Right ventricle myocardium superior (tissue), 1 donor: ENCODE data around the gene ULBP1. TPM values are rescaled to one million over a fixed set of nuclear protein-coding genes. Genes with fewer than 3 reads are reported as not detected.
"Not testable (repeated sequence)": the region's sequence is repeated elsewhere in the genome, so short reads cannot be mapped to it uniquely, and the experiment has no call there.

Experiments
- ATAC-seq: fragments of 200-7000 bp; cut with Tn5 transposase; one replicate; pipeline ENCODE4 v1.9.1; 2020; ENCODE audit warnings: mild to moderate bottlenecking; ENCODE audit not compliant: poor library complexity
- DNase-seq: peaks from one replicate; pipeline ENCODE4 v3.0.0-alpha.2; 2020
- intact Hi-C: fragments of 100-400 bp; cut with DNase I; formaldehyde crosslinking; loops from one replicate; pipeline ENCODE4 v1.11.2; 2022
- total RNA-seq: library from RNA; stranded (reverse); fragmentation: NEBNext Ultra II Directional; extraction: Animal tissue kit (Norgen Biotek cat#: 25700); gene quantifications from one replicate; pipeline ENCODE4 v1.2.1, GENCODE V29; 2021
- donor health status: DM: no; HTN: yes; CAD: no; lungs with severe emphysema.

Gene ULBP1
- total RNA-seq, 1 donor from 2014 or later = 0.13 TPM

DNA sequence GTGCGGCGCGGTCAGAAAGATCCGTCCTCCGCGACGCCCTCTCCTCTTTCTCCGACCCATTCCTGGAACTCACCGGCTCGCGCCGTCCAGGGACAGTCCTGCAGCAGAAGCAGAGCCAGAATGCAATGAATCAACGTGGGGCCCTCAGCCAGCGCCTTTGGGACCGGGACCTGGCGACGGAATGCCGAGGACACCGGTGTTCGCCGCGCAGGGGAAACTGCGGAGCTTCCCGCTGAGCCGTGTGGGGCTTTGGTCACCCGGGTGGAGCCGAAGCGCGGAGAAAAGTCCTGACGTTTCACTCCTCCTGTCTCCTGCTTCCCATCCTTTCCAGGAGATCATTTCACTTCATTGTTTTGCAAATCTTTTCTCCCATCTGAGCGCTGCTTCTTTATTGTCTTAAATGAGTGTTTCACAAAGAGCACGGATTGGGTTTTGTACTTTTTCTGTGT lies 26.5 kb downstream of the ULBP1 start:
- DNase-seq (no peak), ATAC-seq (no peak)
- intact Hi-C loops = no loop called here

DNA sequence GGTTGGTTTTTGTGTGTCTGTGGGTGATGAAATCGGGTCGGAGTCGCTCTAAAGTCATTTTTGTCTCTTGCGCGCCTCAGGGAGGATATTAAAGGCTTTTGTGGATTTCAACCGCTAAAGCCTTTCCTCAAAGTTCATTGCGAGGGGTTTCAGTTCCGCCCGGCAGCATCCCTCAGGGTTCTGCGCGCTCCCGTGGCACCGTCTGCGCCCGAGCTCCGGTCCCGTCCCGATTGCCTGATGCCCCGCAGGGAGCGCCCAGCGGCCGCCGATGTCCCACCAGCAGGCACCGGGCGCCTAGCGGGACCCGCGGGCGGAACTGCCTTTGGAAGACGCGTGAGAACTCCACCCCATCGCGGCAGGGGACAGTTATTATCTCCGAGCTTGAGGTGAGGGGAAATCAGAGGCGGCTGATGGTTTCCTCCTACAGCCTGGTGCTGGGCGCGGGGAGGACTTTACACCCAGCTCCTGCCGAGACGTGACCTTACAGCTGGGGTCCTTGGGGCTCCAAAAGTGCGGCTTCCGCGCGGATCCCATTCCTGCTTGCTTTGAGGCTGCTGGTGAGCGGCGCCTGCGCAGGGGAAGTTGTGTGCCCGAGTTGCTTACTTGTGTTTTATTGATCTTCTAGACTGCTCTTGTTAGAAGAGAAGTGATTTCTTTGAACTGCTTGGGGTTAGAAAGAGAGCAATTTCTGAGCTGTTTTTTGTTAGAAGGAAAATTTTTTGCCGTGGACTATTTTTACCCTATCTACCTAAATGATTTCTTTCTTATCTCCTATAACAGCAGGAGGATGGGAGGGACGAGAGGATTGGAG lies 27.1 kb downstream of the ULBP1 start:
- intact Hi-C loops = no loop called here
- no peak for ATAC-seq
- DNase-seq = no peak

DNA sequence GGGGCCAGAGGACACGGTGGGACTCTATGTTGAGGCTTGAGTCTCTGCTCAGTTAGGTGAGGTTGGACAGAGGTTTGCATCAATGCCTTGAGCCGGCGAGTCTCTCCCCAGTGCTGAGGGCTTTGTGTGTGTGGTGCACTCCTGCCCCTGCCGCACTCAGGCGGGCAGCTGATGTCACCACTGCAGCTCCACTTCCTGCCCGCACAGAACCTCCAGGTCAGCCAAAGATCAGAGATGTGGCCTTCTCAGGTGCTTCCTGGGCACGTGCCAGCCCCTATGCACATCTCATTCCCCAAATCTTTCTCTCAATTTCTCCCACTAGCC lies 27.7 kb downstream of the ULBP1 start:
- DNase-seq, intact Hi-C loops, ATAC-seq: not testable (repeated sequence)

DNA sequence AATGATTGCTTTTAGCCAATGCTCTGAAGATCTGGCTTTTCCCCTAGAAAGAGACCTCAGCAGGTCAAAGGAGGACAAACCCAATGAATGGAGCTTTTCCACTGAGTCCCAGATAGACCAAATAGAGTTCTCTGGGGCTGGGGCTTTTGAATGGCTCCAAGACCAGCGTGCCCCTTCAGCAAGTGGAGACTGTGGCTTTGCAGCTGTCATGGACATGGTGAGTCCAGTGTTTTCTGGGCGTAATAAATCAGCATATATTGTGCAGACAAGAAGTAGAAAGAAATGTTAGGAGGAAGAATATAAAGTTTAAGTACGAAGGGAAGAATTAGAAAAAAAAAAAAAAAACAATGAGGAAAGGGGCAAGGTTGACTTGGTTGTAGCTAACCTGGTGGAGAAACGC lies 28.1 kb downstream of the ULBP1 start:
- no peak for ATAC-seq
- no peak for DNase-seq
- intact Hi-C loops = no loop called here

DNA sequence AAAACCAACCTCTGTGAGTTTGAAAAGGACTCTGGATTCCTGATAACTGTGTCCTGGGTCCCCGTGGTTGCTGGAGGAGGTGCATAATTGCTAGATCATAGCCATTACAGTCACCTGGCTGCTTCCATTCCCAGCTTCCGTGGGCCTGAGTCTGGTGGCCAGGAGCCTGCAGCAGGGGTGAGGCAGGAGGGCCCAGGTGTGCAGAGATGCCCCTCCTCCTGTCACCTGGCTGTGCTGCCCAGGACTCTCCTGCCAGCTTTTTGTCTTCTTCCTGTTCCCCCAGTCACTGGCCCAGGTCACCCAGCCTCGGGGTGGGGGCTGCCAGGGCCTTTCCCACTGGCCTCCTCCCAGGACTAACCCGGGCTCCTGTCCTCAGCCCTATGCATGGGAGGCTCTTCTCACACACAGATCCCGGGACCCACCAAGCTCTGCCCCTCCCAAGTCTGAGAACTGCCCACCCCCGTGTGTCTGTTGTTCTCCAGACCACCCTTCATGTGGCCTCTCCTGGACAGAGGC lies 31.6 kb downstream of the ULBP1 start:
- no peak for DNase-seq
- intact Hi-C loops = no loop called here
- ATAC-seq = no peak

DNA sequence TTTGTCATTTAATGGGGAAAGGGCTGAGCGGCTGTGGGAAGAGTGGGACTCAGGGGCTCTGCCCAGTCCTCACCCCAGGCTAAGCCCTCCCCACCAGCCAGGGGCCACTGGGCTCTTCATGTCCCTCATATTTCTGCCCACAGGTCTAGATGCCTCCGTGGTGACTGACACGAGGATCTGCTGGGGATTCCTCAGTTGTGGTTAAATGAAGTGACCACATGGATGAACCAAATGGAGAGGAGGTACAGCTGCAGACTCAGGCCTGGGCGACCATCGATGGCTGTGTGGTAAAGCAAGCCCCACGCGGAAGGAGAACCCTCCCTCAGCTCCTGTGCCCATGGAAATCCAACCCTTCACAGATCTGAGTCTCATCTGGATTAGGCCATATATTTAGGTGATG lies 32.2 kb downstream of the ULBP1 start:
- no peak for DNase-seq
- ATAC-seq = no peak
- intact Hi-C loops = no loop called here

DNA sequence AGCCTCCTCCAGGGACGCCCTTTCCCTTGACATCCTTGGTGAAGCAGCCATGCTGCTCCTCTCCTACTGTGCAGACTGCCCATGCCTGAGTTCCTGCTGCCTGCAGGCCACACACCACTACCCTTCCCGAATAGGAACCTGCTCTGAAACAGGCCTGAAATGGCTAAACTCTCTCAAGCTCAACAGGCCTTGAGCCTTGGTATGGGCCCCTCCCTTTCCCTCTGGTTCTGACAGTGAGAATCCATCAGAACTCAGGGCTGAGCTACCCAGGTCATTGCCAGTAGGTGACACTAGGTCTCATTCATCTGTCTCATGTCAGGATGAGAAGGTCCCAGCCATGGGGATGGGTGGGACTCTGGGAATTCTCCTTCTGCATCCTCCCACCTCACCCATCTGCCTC lies 35.9 kb downstream of the ULBP1 start:
- no peak for ATAC-seq
- DNase-seq = no peak
- intact Hi-C loops = no loop called here

DNA sequence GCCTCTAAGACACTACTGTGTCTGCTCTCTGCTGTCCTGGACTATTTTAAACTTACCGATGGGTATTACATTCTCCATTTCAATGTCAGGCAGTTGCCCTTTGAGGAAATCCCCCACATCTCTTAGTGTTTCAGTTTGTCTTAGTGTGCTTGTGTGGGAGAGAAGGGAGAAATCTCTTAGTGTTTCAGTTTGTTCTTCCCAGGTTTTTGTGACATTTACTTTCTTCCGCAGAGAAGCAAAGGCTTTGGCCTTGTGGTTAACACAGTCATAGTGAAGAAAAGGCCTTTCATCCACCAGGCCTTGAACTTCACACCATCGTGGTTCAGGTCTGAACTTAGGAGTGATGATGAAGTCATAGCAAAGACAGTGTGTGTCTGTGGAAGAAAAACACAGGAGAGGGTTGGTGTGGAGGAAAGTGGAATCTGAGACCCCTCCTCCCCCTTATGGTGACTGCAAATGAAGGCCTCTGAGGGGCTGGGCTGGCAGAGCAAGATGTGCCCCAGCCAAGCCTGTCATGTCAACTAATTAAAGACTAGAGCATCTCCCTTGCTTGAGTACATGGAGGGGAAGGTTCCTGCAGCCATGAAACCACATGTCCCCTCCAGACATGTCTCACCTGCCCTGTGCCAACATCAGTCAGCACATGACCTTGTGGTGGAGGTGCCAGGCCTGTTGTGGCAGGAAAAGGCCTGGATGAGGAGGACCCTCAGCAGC lies 37.7 kb downstream of the ULBP1 start:
- ATAC-seq (no peak), DNase-seq (no peak)
- intact Hi-C loops = no loop called here

DNA sequence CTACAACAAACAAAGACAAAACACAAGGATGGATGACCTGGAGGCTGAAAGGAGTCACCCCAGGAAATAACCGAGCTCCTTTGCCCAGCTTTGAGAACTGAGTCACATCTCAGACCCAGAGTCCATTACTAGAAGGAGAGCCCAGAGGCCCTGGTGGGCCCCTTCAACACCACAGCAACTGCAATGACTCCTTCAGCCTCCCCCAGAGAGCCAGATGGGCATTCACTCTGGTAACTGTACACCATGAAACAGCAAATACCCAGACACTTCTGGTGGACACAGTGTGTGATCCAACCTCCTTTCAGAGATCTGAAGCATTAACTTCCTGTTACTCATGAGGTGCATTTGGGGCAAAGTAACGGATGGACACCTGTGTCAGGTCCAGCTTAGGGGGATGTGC lies 39.0 kb downstream of the ULBP1 start:
- no peak for ATAC-seq
- DNase-seq = no peak
- intact Hi-C loops = no loop called here

DNA sequence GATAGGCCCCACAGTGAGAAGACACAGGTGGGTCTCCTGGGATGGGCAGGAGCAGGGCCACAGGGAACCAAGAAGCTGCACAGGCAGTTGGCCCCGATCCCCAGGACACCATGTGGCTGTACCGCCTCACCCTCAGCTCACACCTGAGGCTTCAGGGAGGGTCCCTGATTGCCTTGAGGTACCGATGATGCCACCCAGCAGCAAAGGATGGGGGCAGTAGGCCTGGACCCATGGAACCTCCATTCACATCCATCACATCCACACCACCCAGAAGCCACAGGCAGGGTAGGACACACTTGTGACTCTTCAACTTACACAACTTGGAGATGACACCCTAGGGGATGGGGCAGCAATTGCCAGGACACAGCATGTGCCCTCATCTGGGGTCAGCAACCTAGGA lies 39.9 kb downstream of the ULBP1 start:
- DNase-seq, ATAC-seq, intact Hi-C loops: not testable (repeated sequence)

DNA sequence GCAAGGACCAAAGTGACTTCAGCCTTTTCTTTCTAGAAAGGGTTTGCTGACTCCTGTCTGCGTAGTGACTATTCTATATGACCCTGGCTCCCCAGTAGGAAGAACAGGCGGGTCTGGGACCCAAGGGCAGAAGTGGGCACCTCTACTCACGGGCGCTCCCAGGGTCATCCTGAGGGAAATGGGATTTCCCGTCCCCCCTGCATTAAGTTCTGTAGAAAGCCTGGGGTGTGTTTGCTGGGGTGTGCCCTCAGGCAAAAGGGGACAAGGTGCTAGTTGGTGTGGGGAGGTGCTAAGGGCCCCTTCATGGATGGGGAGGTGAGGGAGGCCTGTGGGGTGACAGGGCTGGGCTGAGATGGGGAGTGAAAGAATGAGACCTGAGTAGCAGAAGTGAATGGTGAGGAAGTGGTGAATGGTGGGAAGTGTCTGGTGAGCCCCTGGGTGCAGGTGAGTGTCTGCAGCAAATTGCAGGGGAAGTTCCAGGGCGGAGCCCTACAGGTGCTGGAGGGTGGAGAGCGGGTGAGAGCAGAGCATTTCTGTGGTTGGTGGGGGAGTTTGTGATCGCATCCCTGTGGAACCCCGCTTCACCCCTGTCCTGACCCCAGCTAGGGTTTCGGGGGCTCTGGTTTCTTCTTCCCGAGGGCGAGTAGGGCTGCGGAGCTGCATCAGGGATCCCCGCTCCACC lies 40.5 kb downstream of the ULBP1 start:
- DNase-seq = no peak
- intact Hi-C loops = no loop called here
- no peak for ATAC-seq

DNA sequence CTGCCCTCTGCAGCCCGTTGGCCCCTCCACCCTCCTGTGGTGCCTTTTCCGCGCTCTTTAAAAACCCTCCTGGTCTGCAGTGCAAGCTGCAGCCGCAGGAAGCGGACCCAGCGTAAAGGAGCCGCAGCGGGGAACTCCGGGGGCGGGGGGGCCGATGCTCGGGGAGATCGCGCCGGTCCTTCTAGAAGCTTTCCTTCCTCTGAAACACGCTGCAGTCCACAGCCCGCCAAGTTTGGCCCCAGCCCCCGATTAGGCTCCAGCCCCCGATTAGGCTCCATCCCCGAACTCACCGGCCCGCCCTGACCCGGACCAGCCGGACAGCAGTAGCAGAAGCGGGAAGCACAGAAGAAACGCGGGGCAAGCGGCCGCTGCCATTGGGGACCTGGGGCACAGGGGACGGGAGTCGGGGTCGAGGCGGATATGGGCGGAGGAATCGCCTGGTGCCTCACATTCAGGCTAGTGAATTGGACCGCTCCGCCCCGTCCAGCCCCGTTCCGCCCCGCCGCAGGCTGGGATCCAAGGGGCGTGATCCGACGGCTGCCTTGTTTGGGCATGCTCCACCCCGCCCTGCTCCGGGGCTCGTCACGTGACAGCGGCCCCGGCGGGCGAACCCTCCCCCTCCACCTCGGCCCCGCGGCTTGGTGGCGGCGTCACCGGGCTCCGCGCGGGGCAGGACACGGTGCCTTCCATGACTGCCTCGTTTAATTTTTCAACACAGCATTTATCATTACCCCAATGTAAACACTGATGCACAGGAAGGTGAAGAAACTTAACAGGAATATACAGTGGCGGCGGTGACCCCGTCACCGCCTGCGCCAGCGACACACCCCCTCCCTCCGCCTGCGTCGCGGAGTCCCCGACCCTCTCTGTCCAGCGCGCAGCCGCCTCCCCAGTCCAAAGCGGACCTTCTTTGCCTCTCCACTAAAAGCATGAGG lies 41.3 kb downstream of the ULBP1 start:
- intact Hi-C loops = no loop called here
- peak; percentile 96 for DNase-seq

DNA sequence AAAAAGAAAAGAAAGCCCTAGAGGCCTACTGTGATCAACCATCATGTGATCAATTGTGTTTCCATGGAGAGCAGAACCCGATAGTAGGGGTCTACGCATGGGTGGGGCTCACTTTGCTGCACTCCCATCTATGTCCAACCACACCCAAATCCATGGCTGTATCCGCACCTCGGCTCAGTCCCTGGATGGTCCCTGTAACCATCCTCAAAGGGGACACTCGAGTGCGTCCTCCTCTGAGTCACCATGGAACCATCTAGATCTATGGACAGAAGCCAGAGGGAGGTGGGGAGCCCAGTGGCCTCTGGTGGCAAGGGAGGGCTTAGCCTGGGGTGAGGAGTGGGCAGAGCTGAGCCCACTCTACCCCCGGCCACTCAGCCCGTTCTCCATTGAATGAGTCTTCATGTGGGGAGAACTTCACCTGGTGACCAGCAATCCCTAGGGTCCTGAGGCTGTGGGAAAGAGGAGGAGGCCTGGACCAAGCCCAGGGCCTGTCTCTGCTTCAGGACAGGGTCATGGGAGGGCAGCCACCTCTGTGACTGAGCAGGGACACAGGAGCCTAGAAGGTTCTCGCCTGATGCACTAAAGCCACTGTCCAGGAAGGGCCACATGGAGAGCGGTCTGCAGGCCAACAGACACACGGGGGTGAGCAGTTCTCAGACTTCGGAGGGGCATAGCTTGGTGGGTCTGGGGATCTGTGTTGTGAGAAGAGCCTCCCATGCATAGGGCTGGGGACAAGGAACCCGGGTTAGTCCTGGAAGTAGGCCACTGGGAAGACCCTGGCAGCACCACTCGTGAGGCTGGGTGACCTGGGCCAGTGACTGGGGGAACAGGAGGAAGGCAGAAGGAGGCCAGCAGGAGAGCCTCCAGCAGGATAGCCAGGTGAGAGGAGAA lies 42.3 kb downstream of the ULBP1 start:
- ATAC-seq = no peak
- intact Hi-C loops = no loop called here

More for the DNA sequence above, 41.3 kb downstream of the ULBP1 start:
- ATAC-seq = peak; percentile 99

DNA sequence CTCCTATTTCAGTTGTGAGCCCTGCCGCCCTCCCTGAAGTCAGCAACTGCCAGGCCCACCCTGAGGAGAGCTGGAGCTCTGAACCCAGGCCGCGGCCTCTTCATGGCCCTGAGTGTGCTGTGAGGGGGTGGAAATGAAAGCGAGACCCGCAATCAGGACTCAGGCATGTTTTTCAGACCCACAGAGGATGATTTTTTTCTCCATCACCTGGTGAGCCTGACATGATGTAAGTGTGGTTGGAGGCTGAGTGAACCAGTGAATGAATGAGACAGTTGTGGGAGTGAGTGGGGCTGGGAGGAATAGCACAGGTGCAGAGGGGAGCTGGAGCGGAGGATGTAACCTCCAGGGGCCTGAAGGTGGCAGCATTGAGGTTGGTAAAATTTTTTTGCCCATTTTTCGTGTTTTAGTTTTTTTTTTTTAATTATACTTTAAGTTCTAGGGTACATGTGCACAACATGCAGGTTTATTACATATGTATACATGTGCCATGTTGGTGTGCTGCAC lies 43.3 kb downstream of the ULBP1 start:
- DNase-seq (no peak), ATAC-seq (no peak)
- intact Hi-C loops = no loop called here

More for the DNA sequence above, 42.3 kb downstream of the ULBP1 start:
- DNase-seq = no peak

DNA sequence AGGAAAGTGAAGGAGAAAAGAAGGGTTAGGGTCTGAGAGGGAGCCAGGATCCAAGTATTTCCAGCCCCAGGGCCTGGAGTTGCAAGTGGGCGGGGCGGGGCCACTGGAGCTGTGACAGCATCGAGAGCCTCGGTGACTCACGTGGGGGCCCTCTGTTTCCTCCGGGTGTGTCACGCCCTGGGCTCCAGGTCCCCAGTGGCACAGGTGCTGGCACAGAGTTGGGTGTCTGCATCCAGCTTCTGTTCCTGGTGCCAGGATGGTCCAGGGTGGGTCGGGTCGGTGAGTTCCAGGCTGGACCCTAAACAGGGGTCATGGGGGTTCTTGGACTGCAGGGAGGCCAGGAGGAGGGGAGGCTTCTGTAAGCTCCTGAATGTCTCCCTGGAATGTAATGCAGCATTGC lies 44.8 kb downstream of the ULBP1 start:
- intact Hi-C loops = no loop called here
- DNase-seq = no peak

DNA sequence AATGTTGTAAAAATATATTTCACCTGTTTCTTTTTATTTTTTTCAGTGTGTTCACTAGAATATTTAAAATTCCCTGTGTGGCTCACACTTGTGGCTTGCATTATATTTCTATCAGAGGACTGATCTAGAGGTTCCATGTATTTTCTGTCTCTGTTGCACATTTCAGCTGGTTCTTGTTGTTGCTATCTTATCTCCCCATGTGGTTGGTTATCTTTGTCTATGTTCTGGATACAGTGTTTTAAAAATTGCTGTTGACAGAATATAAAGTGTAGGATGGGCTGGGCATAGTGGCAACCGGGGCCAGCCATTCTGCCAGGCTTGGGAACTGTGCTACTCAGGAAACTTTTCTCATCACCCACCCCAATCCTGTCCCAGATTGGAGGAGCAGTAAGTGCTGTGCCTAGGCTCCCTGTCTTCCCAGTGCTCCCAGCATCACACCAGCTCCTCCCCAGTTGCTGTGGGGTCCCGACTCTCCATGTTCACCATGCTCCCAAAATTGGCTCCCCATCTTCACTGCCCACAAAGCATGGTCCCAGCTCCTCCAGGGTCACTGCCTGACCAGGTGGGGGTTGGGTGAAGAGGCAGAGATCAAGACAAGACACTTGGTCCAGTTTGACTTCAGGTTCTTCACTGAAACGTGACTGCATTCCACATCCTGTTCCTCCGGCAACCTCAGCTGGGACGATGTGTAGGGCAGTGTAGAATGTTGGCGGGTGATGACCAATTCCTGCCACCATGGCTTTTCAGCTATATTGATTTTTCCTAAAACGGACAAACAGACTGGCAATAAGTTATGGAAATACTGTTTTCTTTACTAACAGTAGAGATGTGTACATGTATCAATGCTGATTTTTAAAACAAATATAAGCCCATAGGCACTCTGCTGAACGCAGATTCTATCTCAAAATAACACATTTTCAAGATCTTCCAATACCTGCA lies 49.4 kb downstream of the ULBP1 start:
- DNase-seq, ATAC-seq, intact Hi-C loops: not testable (repeated sequence)

More for the DNA sequence above, 44.8 kb downstream of the ULBP1 start:
- ATAC-seq = no peak
